GM12875 (cell line): ENCODE data around the gene SASH3.

ENCODE experiments used
- H3K4me3 ChIP-seq: one replicate; pipeline ENCODE4 v1.5.1; 2011; ENCODE audit warnings: low read depth, low read length, control low read depth
- TF ChIP-seq, protein P1 (sequence below): IDR thresholded peaks from 2 replicates; pipeline ENCODE4 v1.5.1; 2011; ENCODE audit warnings: low read depth, mild to moderate bottlenecking, control low read depth, inconsistent platforms, low read length, moderate library complexity, borderline replicate concordance; ENCODE audit not compliant: insufficient read depth

The SASH3 gene

GRCh38 chrX:129785160-129785947 is 5.6 kb downstream of the SASH3 start:
- H3K4me3 ChIP-seq = peak overlapping the region; percentile 26
- TF ChIP-seq, protein P1, sequence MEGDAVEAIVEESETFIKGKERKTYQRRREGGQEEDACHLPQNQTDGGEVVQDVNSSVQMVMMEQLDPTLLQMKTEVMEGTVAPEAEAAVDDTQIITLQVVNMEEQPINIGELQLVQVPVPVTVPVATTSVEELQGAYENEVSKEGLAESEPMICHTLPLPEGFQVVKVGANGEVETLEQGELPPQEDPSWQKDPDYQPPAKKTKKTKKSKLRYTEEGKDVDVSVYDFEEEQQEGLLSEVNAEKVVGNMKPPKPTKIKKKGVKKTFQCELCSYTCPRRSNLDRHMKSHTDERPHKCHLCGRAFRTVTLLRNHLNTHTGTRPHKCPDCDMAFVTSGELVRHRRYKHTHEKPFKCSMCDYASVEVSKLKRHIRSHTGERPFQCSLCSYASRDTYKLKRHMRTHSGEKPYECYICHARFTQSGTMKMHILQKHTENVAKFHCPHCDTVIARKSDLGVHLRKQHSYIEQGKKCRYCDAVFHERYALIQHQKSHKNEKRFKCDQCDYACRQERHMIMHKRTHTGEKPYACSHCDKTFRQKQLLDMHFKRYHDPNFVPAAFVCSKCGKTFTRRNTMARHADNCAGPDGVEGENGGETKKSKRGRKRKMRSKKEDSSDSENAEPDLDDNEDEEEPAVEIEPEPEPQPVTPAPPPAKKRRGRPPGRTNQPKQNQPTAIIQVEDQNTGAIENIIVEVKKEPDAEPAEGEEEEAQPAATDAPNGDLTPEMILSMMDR = no peak

DNA sequence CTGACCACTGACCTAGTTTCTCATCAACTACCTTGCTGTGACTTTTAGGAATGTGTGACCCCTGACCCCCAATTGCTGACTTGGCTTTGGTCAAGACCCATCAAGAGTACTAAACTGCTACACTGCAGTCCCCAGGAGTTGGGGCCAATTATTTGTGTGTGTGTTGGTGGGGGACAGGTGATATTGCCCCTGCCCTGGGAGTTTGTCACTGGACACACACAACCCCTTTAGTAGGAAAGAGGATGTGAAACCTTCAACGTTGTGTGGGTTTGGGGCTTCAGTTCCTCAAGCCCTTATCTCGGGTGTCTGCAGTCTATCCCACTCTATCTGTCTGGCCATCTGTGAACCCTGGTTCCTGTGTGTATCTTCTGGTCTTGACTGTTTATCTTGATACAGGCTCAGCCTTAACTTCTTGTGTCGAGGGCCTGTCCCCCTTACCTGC is 6.5 kb downstream of the SASH3 start:
- peak overlapping the region; percentile 26 for H3K4me3 ChIP-seq
- TF ChIP-seq, protein P1 = no peak

DNA sequence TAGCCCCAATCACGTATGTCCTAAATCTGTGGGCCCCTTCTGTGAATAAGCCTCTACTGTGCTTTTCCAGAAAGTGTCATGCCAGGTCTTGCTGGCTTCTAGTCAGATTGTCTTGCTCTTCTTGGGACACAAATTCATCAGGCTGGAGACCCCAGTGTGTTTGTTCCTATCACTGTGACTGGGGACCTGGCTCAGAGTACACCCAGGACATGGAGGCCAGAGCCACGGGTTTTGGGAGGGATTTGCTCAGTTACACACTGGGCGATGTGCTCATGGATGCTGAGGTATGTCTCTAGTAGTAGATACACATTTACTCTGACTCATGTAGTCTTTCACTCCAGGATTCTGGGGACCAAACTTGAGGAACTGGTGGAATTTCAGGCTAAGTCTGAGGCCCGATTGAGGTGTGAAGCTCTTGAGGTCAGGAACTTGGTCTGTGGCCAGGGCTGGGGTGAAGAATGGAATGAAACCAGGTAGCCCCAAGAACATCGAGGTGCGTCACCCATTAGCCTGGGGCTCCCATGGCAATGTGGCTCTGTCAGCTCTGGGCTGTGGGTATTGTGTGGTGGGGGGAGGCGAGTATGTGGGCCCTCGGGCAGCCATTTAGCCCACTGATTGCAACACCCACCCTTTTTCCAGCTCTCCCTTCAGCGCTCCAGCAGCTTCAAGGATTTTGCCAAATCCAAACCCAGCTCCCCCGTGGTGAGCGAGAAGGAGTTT is 7.7 kb downstream of the SASH3 start:
- TF ChIP-seq, protein P1 = no peak

GRCh38 chrX:129788527-129788926 is 8.8 kb downstream of the SASH3 start:
- TF ChIP-seq, protein P1 = no peak
- no peak overlapping the region for H3K4me3 ChIP-seq

More for the DNA sequence above, 7.7 kb downstream of the SASH3 start:
- no peak overlapping the region for H3K4me3 ChIP-seq

- no peak overlapping the region for H3K4me3 ChIP-seq
- TF ChIP-seq, protein P1 = no peak
These were observed 10.4 kb downstream of the SASH3 start for GRCh38 chrX:129790146-129790545.

- TF ChIP-seq, protein P1 = no peak
These were observed 11.1 kb downstream of the SASH3 start for GRCh38 chrX:129790808-129791207.

More at GRCh38 chrX:129790808-129791207, 11.1 kb downstream of the SASH3 start:
- no peak overlapping the region for H3K4me3 ChIP-seq
